CD4-positive, alpha-beta T cell treated with Interleukin-10 for 1 hour (primary cell): ENCODE data around the gene IL20RA.
"Not testable (repeated sequence)": the region's sequence is repeated elsewhere in the genome, so short reads cannot be mapped to it uniquely, and the experiment has no call there.

Experiments used
- DNase-seq: peaks from one replicate; pipeline ENCODE4 v3.0.0-alpha.2; 2020

IL20RA gene

DNA sequence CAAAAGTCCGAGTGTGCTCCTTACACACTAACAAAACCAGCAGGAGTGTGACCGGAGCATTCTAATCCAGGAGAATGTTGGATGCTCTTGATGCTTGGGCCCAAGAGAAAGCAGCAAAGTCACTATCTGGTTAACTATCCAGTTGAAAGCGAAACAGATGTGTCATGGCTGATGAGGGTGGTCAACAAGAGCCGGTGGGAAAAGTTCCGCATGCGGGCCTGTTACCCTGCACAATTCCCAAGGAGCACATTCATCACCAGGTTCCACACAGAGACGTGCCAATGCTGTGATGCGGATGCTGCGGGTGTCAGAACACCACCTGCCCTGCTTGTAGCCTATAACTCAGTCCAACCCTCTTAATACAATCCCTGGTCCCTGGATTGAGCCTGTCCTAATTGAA lies 38.7 kb downstream of the IL20RA start:
- DNase-seq: no peak

GRCh38 chr6:137005073-137005472 lies 39.7 kb downstream of the IL20RA start:
- no peak for DNase-seq

DNA sequence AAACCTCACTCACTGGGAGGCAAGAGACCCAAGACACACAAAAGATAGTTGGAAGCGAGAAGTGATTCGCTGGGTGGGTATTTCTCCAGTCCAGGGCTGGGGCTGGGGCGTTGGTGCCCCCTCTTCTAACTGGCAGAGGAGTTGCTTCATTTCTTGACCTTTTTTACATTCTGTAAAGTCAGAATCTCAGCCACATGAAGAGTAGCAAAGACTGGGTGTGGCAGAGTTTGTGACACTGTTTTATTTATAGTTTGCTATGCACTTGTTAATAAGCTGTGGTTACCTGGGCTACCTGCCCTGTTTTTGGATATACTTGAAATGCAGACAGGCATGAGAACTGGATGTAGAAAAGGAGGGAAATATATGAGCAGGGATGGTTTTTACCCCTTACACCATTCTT lies 42.3 kb downstream of the IL20RA start:
- no peak for DNase-seq

- no peak for DNase-seq
Measured at GRCh38 chr6:137001977-137002302, 42.8 kb downstream of the IL20RA start.

DNA sequence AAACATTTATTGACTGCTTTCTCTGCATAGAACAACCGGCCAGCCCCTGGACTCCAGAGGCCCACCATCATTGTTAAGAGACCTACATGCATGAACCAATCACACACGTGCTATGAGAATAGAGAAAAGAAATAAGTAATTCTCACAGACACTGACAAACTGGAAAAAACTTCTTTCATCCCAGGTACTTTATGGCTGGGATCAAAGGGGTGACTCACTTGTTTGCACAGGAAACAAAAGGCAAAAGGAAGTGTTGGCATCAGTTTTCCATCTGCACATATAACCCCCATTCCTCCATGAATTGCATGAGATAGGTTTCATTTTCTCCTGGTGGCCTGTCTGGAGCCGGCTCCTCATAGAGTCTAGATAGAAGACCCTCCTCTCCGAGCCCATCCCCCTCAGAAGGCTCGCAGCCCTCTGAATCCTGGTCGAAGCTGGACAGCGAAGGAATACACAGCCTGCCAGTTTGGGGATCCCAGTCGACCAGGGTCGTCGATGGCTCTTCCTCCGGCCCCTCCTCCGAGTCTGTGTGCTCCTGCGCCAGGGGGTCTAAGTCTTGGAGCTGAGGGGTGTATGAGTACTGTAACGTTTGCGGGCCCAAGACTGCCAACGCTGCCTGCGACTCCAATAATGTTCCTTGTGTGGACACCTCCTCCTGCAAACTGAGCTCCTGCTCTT lies 43.3 kb downstream of the IL20RA start:
- DNase-seq: no peak

DNA sequence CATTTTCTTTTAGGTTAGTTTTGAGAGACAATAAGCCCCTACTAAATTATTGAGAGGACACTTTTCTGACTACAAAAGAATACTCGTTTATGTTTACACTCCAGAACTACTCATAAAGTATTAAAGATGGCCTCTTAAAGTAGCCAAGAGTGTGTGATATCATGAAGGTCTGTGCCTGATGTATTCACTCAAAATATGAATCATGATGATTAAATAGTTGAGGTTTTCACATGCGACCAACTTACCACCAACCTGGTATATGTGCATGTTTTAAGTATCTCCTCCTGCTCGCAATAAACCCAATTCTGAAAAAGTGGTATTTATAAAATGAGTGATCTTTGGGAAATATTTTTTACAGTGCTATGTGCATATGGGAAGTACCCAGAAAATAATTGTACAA lies 43.9 kb downstream of the IL20RA start:
- DNase-seq: no peak

GRCh38 chr6:136995521-136995920 lies 49.2 kb downstream of the IL20RA start:
- no peak for DNase-seq

DNA sequence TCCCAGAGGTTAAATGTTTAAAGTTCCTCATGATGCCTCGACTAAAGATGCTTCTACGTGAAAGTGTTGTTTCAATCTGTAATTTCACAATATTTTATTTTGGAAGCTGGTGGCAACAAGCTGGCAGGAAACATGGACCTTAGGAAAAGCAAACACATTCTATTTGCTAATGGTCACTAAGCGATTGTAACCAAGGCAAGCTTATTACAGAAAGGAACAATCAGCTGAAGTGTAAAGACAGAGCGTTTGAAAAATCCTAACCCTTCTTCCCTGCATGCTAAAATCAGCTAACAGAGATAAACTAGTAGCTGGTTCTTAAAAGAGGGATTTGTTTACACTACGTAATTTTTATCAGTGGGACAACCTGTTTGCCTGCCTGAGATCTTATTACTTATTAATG lies 50.0 kb downstream of the IL20RA start:
- no peak for DNase-seq

DNA sequence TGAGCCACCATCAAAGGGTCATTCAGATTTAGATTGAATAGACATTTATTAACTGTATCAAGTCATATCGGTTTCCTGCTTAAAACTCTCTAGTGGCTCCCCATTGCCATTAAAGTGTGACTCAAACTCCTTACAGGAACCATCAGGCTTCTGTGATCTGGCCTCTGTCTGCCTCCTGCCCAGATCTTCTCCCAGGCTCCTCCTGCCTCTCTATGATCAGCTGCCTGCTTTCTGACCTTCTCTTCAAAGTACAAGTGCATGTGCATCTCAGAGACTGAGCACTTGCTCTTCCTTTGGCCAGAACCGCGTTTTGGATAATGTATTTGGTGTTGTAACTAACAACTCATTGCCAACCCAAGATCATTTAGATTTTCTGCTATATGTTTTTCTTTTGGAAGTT lies 52.7 kb downstream of the IL20RA start:
- no peak for DNase-seq

GRCh38 chr6:136991646-136992045 lies 53.1 kb downstream of the IL20RA start:
- DNase-seq: no peak

GRCh38 chr6:136990754-136991153 lies 54.0 kb downstream of the IL20RA start:
- DNase-seq: no peak

DNA sequence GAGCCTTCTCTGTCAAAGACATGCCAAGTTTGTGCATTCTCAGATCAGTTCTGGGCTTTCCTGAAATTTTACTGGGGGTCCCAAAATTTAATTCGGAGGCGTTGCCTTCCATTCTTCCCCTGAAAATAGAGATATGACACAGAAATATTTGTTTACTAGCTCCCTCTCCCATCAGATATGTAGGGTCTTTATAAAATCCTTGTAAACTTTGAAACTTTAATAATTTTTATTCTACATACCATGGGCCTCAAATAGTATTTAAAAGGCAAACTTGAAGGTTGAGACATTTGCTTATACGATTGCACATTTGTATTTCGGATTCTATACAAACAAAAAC lies 54.6 kb downstream of the IL20RA start:
- no peak for DNase-seq

DNA sequence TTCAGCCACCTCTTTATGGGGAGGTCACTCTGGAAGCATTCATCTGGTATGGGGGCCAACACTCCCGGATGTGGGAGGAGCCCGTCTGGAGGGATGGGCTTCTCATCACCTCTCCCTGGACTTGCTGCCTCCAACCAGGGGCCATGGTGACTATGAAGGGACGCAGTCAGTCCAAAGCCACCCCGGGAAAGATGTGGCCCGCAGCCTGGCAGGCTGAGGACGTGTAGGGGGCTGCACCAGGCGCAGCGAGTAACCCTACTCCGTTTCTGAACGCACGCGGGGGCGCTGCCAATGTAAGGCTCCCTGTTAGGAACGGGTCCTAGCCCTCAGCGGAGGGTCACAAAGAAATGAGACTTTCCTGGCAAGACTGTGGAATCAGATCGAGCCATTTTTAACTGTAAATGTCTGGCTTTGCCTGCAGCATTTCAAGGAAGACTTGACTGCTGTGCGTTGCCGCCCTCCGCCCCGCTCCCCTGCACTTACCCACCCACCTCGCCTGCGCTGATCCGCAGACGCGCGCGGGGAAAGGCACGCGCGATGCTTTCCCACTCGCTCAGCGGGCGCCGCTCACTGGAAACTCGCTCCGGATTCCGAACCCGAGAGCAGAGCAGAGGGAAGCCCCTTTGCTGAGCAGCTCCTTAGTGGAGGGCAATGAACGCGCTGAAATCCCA lies 55.1 kb downstream of the IL20RA start:
- no peak for DNase-seq

DNA sequence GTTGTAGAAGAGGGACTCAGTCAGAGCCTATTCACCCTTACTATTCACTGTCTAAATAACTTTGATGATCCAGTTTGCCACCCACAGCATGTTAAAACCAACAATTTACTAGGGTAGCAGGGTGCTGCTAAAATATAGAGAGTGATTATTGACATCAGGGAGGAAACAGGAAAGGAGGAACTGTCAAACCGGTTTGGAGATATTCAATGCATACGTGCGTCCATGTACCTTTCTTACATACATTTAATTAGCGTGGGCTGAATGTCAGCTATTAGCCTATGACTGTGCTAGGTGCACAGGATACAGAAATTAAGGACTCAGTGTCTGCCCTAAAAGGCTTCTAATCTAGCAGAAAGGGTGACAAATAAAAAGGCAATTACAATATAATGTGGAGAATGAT lies 57.2 kb downstream of the IL20RA start:
- no peak for DNase-seq

DNA sequence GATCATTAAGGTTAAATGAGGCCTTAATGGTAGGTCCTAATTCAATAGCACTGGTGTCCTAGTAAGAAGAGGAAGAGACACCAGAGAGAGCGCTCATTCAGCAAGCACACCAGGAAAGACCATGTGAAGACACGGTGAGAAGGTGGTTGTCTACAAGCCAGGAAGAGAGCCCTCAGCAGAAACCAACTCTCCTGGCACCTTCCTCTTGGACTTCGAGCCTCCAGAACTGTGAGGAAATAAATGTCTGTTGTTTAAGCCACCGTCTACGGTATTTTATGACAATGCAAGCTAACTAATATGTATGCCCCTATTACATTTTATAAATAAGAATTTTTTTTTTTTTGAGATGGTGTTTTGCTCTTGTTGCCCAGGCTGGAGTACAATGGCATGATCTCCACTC lies 59.3 kb downstream of the IL20RA start:
- no peak for DNase-seq

GRCh38 chr6:136984578-136984977 lies 60.2 kb downstream of the IL20RA start:
- no peak for DNase-seq

GRCh38 chr6:136983687-136984086 lies 61.1 kb downstream of the IL20RA start:
- no peak for DNase-seq

DNA sequence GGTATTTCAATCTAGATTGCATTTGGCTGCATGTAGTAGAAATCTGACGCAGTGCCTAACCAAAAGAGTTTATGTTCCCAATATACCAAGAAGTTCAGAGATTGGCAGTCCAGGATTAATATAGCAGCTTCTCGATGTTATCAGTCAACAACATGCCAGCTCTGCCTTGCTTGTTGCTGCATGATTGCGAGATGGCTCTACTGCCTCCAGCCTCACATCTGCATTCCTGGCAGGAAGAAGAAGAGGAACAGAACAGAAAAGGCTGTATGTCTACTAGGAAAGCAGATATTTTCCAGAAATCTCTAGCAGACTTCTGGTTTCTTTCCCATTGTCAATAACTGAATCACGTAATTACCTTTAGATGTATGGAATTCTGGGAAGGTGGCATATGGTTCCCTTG lies 61.8 kb downstream of the IL20RA start:
- no peak for DNase-seq

DNA sequence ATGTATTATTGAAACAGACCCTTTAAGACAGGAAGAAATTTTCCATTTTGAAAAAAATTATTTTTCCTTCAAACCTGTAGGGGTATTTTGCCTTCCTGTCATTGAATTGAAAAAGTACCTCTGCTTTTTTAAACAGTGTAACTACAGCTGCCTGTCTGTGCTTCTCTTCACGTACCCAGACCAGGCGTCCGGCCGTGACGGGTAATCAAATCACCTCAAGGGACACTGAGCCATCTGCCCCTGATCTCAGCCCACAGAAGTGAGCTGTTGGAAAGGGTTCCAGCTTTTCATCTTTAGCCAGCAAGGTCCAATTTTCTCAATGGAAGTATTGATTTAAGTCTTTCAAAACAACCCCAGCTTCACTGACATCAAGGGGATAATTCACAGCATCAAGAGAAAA lies 64.7 kb downstream of the IL20RA start:
- no peak for DNase-seq

DNA sequence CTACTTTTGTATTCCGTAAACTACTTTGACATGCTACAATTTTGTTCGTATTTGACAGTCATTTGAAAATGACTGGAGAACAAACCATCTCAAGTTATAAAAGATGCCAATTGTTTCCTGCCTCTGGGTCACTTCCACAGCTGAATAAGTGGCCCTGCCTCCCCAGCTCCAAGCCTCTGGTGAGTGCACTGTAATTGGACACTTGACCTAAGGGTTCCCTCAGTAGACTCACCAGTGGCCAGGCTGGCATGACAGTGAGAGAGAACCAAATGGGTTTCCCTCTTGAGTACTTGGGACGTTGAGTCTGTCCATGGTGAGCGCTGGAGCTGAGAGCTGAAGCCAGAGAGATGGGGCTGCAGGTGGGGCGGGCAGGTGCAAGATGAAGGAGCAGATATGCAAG lies 65.6 kb downstream of the IL20RA start:
- no peak for DNase-seq

DNA sequence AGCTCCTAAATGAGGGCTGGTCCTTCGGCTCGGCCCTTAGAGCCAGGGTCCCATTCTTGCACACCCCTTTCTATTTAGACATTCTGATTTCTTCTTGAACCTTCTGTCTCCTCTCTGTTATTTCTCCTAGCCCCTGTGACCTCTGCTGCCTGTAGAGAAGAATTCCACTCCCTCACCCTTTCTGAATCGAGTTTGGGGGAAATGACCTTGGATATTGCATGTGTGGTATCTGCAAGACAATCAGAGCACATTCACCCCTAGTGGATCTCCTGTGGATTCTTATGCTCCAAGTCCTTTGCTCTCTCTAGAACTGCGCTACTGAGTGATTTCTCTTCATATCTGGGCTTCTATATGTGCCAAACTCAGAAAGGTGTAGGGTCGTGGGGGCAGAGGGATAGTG lies 67.7 kb downstream of the IL20RA start:
- DNase-seq: no peak

DNA sequence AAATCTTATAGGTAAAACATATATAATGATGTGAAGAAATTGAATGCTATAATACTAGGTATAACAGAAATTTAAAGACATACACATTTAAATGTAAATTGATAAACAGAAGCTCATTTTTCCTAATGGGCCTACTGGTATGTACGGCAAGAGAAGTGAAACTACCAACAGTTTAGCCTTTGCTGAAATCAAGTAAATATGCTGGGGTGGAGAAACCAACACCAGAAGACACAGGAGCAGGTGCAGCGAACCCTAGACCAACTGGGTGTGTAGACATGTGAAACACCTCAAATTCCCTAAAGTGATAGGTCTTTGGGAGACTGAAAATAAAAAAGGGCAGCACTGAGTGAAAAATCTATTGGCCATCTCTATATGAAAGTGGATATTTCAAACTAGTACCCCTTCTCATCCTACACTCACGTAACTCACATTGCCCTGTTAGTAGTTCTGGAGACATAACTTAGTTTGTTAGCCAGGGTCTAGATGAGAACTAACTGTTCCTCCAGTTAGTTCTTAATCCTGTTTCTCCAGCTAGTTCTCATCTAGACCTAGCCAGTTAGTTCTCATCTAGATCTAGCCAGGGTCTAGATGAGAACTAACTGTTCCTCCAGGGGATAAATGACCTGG lies 69.6 kb downstream of the IL20RA start:
- no peak for DNase-seq

- not testable (repeated sequence) for DNase-seq
Measured at GRCh38 chr6:136973781-136974180, 71.0 kb downstream of the IL20RA start.

DNA sequence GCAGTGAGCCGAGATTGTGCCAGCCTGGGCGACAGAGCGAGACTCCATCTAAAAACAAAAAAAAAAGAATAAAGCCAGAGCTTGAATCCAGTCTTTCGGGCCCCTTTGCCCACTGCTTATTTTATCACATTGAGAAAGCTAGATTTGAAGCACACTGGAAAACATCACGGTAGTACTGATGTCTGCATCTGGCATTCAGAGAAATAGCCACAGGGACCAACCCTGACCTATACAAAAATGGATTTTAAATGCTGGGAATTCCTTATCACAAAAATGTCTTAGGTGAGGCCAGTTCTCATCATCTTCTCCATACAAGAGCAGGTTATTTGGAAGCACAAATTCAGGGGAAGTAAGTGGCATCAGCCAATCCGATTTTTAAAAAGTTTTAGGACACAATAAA lies 73.2 kb downstream of the IL20RA start:
- no peak for DNase-seq

DNA sequence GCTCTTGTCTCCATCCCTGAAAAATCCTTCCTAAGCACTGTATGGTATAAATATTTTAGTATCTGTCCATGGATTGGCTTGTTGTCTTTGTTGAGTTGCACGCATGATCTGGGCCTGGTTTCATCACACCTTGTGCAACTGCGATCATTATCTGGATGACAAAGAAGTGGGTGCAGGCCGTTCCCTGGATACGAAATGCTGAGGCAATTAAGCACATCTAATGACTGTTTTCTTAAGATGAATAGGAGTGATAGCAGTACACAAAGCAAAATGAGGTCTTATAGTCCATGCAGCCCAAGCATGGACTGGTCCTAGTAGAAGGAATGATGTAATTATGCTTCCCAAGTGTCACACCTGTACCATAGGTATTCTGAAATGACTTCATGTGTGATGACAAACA lies 74.8 kb downstream of the IL20RA start:
- no peak for DNase-seq
